Measurements from ENCODE around the gene MT2A.

DNA sequence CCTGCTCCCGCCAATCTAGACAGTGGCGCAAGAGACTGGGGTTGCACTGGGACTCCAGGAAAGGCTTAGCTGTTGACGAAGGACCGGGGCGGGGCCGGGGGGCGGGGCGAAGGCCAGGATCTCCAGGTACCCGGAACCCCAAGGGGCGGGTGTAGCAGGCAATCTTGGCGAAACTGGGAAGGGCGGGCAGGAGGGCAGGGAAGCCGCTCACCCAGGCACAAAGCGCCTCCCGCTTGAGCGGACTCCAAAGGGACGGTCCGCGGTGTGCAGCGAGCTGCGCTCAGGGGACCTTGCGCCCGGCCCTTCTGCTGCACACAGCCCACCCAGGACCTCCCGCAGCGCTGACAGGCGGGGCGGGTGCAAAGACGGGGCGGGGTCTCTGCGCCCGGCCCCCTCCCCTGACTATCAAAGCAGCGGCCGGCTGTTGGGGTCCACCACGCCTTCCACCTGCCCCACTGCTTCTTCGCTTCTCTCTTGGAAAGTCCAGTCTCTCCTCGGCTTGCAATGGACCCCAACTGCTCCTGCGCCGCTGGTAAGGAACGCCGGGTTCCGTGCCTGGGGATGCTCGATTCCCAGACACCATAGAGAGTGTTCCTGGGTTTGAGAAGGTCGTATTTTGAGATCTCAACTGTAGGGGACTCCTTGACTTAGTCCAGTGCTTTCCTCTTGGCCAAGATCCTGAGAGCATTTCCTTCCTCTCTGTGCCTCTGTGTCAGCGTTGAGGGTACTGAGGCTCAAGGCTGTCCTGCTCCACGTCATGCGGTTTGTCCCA is 49.4 kb downstream of the MT2A start, which contains the start of gene MT1F:
- TF ChIP-seq, protein P1, sequence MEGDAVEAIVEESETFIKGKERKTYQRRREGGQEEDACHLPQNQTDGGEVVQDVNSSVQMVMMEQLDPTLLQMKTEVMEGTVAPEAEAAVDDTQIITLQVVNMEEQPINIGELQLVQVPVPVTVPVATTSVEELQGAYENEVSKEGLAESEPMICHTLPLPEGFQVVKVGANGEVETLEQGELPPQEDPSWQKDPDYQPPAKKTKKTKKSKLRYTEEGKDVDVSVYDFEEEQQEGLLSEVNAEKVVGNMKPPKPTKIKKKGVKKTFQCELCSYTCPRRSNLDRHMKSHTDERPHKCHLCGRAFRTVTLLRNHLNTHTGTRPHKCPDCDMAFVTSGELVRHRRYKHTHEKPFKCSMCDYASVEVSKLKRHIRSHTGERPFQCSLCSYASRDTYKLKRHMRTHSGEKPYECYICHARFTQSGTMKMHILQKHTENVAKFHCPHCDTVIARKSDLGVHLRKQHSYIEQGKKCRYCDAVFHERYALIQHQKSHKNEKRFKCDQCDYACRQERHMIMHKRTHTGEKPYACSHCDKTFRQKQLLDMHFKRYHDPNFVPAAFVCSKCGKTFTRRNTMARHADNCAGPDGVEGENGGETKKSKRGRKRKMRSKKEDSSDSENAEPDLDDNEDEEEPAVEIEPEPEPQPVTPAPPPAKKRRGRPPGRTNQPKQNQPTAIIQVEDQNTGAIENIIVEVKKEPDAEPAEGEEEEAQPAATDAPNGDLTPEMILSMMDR (IDR thresholded peaks at IDR 0.05; ENCODE audit: poor library complexity): no peak
- TF ChIP-seq EZH2 (IDR thresholded peaks at IDR 0.05; ENCODE audit: borderline replicate concordance): peak; percentile 51
